Panc1 (cell line): Measurements from ENCODE around the gene HADHA.

Source experiments
- POLR2AphosphoS5 ChIP-seq: IDR thresholded peaks from 2 replicates; pipeline ENCODE4 v1.6.1; 2012; ENCODE audit warnings: mild to moderate bottlenecking, low read depth, low read length, moderate library complexity
- SIN3A ChIP-seq: IDR thresholded peaks from 2 replicates; pipeline ENCODE4 v1.6.1; 2012; ENCODE audit warnings: low read depth, mild to moderate bottlenecking, low read length, moderate library complexity, borderline replicate concordance; ENCODE audit not compliant: insufficient read depth
- TCF7L2 ChIP-seq: IDR thresholded peaks from 2 replicates; pipeline ENCODE4 v1.6.1; 2011; ENCODE audit warnings: mild to moderate bottlenecking, low read depth, low read length, inconsistent platforms
- TF ChIP-seq, protein P1 (sequence below): fragments of 450-650 bp; IDR thresholded peaks from 2 replicates; pipeline ENCODE4 v1.5.1; 2017; ENCODE audit warnings: mild to moderate bottlenecking
- TF ChIP-seq, protein P2 (sequence below), 2 experiments: IDR thresholded peaks; 2 replicates each; pipeline ENCODE4 v1.6.1; 2011 to 2012; ENCODE audit warnings: low read depth in 2 of 2, control low read depth in 1 of 2, low read length in 1 of 2, mild to moderate bottlenecking in 1 of 2, moderate library complexity in 1 of 2; ENCODE audit not compliant: insufficient read depth in 1 of 2

DNA sequence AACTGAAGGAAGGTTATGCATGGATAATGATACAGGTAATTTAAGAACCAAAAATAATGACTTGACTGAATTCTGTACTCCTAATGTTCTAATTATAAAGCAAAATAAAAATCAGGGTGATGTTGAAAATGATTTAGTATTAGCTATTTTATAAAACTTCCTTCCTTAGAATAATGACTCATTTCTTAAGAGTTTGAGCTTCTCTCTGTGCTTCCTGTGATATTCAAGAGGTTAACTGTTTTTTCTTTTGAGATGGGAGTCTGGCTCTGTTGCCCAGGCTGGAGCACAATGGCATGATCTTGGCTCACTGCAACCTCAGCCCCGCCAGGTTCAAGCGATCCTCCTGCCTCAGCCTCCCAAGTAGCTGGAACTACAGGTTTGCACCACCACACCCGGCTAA, 14.8 kb downstream of the HADHA start:
- TF ChIP-seq, protein P1, sequence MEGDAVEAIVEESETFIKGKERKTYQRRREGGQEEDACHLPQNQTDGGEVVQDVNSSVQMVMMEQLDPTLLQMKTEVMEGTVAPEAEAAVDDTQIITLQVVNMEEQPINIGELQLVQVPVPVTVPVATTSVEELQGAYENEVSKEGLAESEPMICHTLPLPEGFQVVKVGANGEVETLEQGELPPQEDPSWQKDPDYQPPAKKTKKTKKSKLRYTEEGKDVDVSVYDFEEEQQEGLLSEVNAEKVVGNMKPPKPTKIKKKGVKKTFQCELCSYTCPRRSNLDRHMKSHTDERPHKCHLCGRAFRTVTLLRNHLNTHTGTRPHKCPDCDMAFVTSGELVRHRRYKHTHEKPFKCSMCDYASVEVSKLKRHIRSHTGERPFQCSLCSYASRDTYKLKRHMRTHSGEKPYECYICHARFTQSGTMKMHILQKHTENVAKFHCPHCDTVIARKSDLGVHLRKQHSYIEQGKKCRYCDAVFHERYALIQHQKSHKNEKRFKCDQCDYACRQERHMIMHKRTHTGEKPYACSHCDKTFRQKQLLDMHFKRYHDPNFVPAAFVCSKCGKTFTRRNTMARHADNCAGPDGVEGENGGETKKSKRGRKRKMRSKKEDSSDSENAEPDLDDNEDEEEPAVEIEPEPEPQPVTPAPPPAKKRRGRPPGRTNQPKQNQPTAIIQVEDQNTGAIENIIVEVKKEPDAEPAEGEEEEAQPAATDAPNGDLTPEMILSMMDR = no peak
- TF ChIP-seq POLR2AphosphoS5 = no peak
- TF ChIP-seq, protein P2, sequence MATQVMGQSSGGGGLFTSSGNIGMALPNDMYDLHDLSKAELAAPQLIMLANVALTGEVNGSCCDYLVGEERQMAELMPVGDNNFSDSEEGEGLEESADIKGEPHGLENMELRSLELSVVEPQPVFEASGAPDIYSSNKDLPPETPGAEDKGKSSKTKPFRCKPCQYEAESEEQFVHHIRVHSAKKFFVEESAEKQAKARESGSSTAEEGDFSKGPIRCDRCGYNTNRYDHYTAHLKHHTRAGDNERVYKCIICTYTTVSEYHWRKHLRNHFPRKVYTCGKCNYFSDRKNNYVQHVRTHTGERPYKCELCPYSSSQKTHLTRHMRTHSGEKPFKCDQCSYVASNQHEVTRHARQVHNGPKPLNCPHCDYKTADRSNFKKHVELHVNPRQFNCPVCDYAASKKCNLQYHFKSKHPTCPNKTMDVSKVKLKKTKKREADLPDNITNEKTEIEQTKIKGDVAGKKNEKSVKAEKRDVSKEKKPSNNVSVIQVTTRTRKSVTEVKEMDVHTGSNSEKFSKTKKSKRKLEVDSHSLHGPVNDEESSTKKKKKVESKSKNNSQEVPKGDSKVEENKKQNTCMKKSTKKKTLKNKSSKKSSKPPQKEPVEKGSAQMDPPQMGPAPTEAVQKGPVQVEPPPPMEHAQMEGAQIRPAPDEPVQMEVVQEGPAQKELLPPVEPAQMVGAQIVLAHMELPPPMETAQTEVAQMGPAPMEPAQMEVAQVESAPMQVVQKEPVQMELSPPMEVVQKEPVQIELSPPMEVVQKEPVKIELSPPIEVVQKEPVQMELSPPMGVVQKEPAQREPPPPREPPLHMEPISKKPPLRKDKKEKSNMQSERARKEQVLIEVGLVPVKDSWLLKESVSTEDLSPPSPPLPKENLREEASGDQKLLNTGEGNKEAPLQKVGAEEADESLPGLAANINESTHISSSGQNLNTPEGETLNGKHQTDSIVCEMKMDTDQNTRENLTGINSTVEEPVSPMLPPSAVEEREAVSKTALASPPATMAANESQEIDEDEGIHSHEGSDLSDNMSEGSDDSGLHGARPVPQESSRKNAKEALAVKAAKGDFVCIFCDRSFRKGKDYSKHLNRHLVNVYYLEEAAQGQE (IDR thresholded peaks at IDR 0.05; ENCODE audit: insufficient read depth in 1 of 2, low read depth in 2 of 2, low read length in 1 of 2) = no peak
- no peak for TF ChIP-seq SIN3A
- TF ChIP-seq TCF7L2 = no peak
